Keratinocyte (primary cell): ENCODE data around the gene CEP63.

Experiments used
- CTCF ChIP-seq, 3 experiments: IDR thresholded peaks in 1 of 3; conservative IDR thresholded peaks in 1 of 3; optimal IDR thresholded peaks in 1 of 3; 2 replicates in 2 of 3; 3 replicates in 1 of 3; pipeline versions ENCODE3 to v1.5.1; 2011; ENCODE audit warnings: low read length in 3 of 3, mild to moderate bottlenecking in 3 of 3, moderate library complexity in 2 of 3, control low read depth in 1 of 3, inconsistent platforms in 1 of 3; ENCODE audit not compliant: insufficient read depth in 2 of 3; ENCODE audit errors: extremely low read depth in 1 of 3
- EZH2 ChIP-seq: IDR thresholded peaks from one replicate; pipeline ENCODE4 v1.6.1; 2012; ENCODE audit warnings: inconsistent platforms, mild to moderate bottlenecking, low read length, moderate library complexity

- TF ChIP-seq EZH2 (no peak), CTCF (optimal IDR thresholded peaks at IDR 0.05 in 1 of 3, IDR thresholded peaks at IDR 0.05 in 1 of 3, conservative IDR thresholded peaks at IDR 0.05 in 1 of 3; ENCODE audit: extremely low read depth in 1 of 3, insufficient read depth in 2 of 3, low read length in 3 of 3) (no peak)
These were observed 77.7 kb downstream of the CEP63 start for GRCh38 chr3:134563601-134564000.
